Duodenal mucosa (tissue), 2 donors: ENCODE measurements around the gene RAMAC.

ENCODE experiments used
- H3K27ac ChIP-seq: one replicate; pipeline ENCODE4 v1.7.0; 2013; ENCODE audit warnings: low read depth, low read length
- H3K27me3 ChIP-seq, 2 donors: one replicate each; pipeline ENCODE4 v1.7.0; 2013; ENCODE audit warnings: low read length in 2 of 2, control low read depth in 1 of 2; ENCODE audit not compliant: insufficient read depth in 2 of 2, control insufficient read depth in 1 of 2
- H3K36me3 ChIP-seq, 2 donors: one replicate each; pipeline ENCODE4 v1.7.0; 2013; ENCODE audit warnings: low read length in 2 of 2, control low read depth in 1 of 2; ENCODE audit not compliant: insufficient read depth in 2 of 2, control insufficient read depth in 1 of 2
- H3K4me1 ChIP-seq, 2 donors: one replicate each; pipeline ENCODE4 v1.7.0; 2013; ENCODE audit warnings: low read length in 2 of 2, control low read depth in 1 of 2; ENCODE audit not compliant: insufficient read depth in 2 of 2, control insufficient read depth in 1 of 2
- H3K4me3 ChIP-seq, 2 donors: one replicate each; pipeline ENCODE4 v1.7.0; 2013; ENCODE audit warnings: low read length in 2 of 2, low read depth in 1 of 2
- H3K9ac ChIP-seq, 2 donors: one replicate each; pipeline ENCODE4 v1.7.0; 2013; ENCODE audit warnings: low read length in 2 of 2, low read depth in 1 of 2
- H3K9me3 ChIP-seq, 2 donors: one replicate each; pipeline ENCODE4 v1.7.0; 2013; ENCODE audit warnings: low read length in 2 of 2, control low read depth in 1 of 2; ENCODE audit not compliant: control insufficient read depth in 1 of 2

Gene RAMAC

GRCh38 chr15:83039206-83039605 is 53.2 kb downstream of the RAMAC start:
- Histone ChIP-seq H3K4me3 (no peak overlapping the region), H3K36me3 (peaks cover 13 to 46% of the 10 kb centered on the region in 2 donors), H3K4me1 (no peaks in the 10 kb centered on the region), H3K9me3 (peaks cover 0 to 3% of the 10 kb centered on the region in 2 donors), H3K27me3 (no peaks in the 10 kb centered on the region), H3K27ac (no peak overlapping the region), H3K9ac (no peak overlapping the region)
